Activated CD8-positive, alpha-beta memory T cell treated with anti-CD3 and anti-CD28 coated beads, Interleukin-2, amount 50 U/mL, for 24 hours (primary cell): ENCODE results near the gene LRIG1.

Source experiments
- DNase-seq: peaks from one replicate; pipeline ENCODE4 v3.0.0-alpha.2; 2020; ENCODE audit errors: extremely low read depth

Gene LRIG1

GRCh38 chr3:66403323-66403990 is 97.4 kb downstream of the LRIG1 start:
- DNase-seq = no peak

DNA sequence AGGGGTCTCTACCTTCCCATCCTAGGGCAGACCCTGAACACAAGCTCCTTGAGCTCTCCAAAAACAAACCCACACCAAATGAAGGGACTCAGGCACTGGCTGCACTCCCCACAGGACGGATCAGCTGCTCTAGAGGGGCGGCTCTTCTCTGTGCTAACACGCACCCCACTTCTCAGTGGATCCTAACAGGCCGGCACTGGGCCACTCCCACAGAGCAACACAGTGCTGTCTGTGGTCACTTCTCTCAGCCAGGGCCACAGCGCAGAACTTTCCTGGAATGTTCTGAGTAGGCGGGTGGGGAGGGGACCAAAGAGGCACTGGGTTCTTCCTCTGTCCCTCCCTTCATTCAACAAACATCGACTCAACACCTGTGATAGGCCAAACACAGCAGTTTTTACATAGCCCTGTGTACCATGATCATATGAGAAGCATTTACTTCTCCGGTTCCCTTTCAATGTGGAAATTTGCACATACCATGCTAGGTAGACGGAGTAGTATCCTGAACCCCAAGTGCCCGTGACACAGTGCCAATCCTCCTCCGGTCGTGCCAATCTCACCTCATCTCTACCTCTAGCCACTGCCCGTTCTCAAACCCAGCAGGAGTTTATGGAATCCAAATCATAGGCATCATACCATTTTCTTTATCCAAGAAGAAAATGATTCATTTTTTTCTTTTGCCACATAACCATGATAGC is 98.1 kb downstream of the LRIG1 start:
- no peak for DNase-seq

DNA sequence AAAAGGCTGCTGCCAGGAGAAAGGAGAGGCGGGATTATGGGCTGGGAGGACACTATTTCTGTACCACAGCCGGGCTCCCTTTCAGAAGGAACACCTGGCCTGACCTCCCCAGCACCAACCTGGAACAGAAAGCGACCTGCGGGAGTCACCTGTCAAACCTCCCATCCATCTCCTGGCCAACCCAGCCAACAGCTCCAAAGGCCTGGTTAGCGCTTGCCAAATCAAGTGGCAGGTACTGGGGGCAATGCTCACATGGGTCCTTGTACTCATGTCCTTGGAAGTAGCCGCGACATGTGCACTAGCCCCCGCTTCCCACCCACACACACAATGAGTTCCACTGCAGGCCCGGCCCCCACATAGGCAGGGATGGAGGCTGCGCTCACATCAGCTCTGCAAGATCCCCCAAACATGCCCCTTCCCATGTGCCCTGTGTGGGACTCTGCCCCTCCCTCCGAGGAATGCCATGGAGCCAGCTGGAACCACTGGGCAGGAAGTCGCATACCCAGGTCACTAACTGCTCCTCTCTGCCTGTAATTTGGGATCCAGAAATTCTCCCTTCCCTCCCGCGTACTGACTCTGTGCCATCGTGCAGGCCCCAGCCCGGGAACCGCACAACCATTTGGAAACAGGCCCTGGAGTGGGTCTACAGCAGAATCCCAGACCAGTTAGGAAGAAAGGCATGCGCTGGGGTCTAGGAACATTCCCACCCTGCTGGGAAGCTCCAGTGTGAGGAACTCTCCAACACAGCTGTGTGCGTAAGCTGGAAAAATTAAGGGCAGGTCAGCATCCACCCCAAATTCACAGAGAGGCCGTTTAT is 98.9 kb downstream of the LRIG1 start:
- no peak for DNase-seq

GRCh38 chr3:66401157-66401550 is 99.7 kb downstream of the LRIG1 start:
- no peak for DNase-seq

DNA sequence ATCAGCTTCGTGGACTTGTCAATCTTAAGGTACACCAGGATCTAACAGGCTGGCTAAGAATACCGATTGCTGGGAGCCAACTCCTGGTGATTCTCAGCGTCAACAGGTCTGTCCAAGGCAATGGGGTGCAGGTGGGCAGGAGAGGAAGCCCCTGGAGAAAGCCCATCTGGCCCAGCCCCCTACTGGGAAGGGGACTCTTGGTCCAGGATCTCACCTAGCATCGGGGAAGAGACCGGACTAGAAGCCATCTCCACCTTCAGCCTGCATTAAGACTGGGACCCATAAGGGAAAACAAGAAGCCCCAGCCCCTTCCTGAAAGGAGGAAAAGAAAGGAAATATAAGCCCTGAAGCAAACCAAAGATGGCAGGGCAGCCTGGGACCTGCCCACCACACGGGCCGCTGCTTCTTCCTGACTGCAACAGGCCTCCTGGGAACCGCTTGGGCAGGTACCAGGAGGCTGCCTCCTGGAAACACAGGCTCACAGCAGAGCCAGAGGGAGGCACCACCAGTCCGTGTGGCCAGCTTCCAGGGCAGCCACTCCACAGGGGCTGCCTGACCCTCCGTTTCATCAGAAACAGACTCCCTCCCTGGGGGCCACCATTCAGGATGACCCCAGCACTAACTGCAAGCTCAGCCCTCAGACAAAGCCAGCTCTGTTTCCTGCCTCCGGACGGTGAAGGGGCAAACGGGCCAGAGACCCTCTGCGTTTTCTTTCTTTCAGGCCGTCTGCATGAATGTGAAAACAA is 100.2 kb downstream of the LRIG1 start:
- no peak for DNase-seq

GRCh38 chr3:66399529-66400232 is 101.1 kb downstream of the LRIG1 start:
- no peak for DNase-seq

DNA sequence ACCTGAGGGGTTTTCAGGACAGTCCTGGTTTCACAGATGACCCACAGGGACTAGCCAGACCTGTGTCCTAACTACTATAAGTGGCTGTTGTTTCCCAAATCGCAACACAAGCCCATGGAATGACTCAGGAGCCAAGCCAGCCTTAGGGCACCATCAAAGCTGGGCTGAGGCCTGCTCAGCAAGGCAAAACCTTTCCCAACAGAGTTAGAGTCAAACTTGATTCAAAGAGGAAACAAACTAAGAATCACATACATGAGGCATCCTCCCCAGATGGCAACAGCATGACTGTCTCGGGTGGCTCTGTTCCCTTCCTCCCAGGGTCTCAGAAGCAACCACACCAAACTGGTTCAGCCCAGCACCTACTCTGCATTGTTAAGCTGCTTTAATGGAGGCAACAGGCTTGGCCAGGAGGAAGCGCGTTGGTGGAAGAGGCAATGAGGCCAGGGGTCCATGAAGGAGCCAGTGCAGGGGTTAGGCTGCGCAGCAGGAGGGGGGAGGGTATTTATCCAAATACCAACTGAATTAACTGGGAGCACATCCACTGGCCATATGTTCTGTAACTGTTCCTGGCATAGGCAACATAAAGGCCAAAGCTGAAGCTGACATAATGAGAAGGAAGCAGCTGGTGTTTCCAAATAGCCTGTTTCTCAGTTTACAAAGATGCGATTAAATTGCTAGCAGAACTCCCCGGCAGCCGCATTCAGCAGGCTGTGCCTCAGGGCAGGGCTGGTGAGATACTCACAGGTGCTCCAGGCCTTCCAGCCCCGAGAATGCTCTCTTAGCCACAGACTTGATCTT is 102.4 kb downstream of the LRIG1 start:
- no peak for DNase-seq

- no peak for DNase-seq
These were observed 103.1 kb downstream of the LRIG1 start for GRCh38 chr3:66397745-66398144.

- no peak for DNase-seq
These were observed 103.9 kb downstream of the LRIG1 start for GRCh38 chr3:66396888-66397287.

- DNase-seq = no peak
These were observed 104.6 kb downstream of the LRIG1 start for GRCh38 chr3:66396161-66396760.

DNA sequence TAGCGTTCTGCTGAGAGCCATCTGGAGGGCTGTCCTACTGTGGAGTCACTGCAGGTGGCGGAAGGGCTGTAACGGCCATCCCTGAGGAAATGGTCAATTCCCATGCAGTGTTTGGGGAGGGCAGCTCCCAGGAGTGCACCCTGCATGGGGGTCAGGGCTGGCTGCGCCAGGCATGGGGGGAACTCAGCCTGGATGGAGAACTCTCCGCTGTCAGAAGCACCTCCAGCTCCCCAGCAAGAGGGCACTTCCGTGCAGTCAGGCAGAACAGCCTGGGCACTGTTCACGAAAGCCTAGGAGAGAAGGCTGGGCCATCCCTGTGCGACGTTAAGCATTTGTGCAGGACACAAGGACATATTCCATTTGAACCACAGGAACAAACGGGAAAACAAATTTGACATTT is 105.2 kb downstream of the LRIG1 start:
- no peak for DNase-seq

- no peak for DNase-seq
These were observed 106.0 kb downstream of the LRIG1 start for GRCh38 chr3:66394753-66395249.

DNA sequence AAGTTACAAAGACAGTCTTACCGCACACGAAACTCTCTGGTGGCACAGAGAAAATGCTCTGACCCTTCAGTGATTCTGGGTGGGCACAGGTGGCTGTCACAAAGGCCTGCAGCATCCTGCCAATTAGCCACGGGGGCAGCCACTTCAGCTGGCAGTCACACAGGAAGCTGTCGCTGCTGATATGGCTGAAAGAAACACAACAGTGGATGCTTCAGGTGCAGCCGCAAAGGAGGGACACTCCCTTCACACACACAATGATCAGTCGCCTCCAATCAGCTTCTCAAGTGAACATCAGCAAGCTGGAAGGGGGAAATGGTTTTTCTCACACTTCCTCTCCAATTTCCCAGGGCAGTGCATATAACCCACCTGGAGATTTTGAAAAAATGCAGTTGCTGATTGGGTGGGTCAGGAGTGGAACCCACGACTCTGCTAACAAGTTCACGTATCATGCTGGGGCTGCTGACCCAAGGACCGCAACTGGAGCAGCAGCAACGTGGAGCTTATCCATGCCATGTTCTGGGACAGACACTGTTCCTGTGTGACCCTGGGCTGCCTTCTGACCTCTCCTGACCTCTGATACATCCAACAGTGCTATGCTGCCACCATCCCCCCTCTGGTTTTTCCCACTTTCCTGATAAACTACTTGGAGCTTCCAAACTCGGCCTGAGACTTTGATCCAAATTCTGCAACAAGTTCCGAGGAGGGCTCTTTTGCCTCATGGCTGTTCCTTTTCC is 106.6 kb downstream of the LRIG1 start:
- peak; percentile 8 for DNase-seq

DNA sequence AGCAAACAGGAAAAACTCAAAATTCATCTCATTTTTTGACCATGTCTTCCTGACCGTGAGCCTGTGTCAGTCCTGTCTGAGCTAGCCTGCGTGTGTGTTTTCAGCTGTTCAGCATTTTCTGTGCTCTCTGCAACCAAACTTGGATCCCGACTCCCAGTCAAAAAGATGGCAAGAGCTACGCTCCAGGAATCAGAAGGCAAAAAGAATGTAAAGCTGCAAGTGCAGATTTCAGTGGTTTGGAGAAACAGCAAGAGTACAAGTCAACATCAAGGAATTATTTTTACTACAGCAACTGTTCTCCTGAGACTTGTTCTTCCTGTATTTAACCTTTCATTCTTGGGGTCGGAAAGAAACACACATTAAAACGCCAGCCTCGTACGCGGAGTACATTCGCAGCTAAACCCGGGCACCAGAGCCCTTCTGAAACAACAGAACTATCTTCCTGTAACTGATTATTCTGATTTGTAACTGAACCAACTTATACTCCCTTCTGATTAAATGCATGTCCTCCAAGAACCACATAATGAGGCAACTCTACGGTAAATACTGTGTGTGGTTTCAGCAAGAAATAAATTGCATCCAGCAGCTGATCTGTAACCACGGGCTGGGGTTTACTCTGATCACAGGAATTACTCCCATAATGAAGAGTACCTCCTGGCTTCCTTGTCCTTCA is 107.4 kb downstream of the LRIG1 start:
- DNase-seq = no peak

DNA sequence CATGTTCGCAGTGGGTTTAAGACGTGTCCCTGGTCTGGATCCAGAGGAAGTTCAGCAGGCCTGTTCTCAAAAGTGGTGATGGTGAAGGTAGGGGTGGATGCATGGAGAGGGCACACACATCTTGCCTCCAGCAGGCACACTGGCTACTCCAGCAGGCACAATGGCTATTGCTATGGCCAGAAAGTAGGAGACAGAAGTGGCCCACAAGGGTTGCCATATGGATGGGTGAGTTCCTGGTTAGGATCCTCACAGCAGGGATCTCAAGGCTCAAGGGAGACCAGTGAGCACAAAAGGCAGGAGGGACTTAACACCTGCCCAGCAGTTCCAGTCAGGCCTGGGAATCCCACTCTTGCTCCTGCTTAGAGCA is 107.9 kb downstream of the LRIG1 start:
- no peak for DNase-seq

DNA sequence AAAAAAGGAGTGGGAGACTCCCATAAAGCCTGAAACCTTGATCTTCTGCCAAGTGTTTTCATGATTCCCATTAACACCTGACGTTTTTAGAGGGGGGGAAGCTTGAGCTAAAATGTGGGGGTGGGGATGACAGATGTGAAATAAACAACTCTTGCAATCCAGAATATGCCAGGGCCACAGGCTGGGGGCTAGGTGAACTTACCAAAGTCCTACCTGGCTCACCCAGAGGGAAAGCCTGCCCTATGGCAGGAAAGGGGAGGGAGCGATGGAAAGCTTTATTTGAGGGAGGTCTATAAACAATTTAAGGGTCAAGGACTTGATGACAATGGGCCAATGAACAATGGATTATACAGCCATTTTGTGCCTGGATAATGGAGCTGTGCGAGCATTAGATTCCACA is 108.3 kb downstream of the LRIG1 start:
- DNase-seq = no peak

DNA sequence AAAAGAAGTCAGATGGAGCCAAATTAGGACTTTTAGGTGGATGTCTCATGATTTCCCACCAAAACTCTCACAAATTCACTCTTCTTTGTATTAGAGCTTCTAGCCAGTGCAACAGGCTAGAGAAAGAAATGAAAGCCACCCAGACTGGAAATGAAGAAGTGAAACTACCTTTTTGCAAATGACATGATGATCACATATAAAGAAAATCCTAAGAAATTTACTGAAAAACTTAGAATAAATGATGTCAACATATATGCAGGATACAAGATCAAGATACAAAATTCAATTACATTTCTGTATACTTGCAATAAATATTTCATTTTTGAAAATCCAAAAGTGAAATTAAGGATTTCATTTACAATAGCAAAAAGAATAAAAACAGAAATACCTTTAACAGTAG is 110.8 kb downstream of the LRIG1 start:
- no peak for DNase-seq

DNA sequence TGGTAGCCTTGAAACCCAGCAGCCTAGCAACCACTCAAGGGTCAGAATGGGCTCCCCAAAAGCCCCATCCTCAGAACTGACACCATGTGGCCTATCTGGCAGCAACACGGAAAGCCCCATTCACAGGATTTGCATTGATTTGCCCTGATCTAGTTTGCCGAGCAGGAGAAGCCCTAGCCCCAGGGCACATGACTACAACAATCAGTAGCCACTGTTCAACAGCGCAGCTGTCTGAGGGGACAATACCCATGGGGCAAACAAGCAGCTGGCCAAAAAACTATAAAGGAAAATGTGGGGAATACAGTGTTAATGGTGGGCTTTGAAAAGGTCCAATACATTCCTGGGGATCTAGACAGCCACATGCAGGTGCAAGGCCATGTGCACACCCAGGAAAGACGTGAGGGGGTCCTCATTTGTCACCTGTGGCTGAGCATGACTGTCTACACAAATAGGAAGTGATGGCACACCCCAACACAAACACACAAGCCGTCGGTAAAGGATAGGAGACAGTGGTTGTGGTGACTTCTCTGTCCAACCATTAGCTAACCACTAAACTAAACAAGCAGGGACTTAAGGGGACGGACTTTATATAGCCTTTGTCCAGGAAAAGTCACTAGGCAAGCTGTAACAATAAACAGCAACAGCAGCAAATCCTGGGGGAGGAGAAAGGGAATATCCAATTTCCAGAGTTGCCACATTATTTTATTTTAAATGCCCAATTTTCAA is 113.7 kb downstream of the LRIG1 start:
- DNase-seq = no peak
